HCT116 (cell line): ENCODE data around the gene KIRREL3. TPM values are rescaled to one million over a fixed set of nuclear protein-coding genes. Genes with fewer than 3 reads are reported as not detected.

Experiments
- ATAC-seq: fragments of 200-7000 bp; cut with Tn5 transposase; 2 replicates; pipeline ENCODE4 v1.9.1; 2020; ENCODE audit warnings: mild to moderate bottlenecking, moderate library complexity
- BruUV-seq: library from RNA; stranded (reverse); fragments of 400-500 nt; replicated peaks from 2 replicates; lab custom pipeline; 2021; lab: Mats Ljungman, UMichigan
- CTCF ChIA-PET: fragments of 300-600 bp; sonication (Branson Sonifier 250); formaldehyde crosslinking; loops from one replicate; lab custom pipeline; 2021; ENCODE audit warnings: antibody characterized with exemption; lab: Charles Lee
- POLR2A ChIA-PET: fragments of 300-600, 350-600 bp; sonication (Branson Sonifier 250); formaldehyde crosslinking; loops from one replicate; lab custom pipeline; 2021; ENCODE audit warnings: antibody characterized with exemption; lab: Charles Lee
- RAD21 ChIA-PET, 2 experiments: fragments of 300-600 bp; sonication (Branson Sonifier 250); formaldehyde crosslinking; loops; one replicate each; lab custom pipeline; 2023; ENCODE audit warnings: low total read pairs in 2 of 2; ENCODE audit not compliant: uncharacterized antibody in 2 of 2, unreplicated experiment in 2 of 2, low non-redundant PET in 1 of 2; lab: Charles Lee
- DNase-seq: peaks from one replicate; pipeline ENCODE4 v3.0.0-alpha.2; 2010; ENCODE audit warnings: low read depth, low spot score
- H2AFZ ChIP-seq: fragments of 200-600 bp; shearing (Covaris generic), sonication (generic); 2 replicates; pipeline ENCODE4 v1.6.1; 2017; ENCODE audit warnings: low read depth, mixed run types, mixed read lengths, antibody characterized with exemption, low read length; ENCODE audit not compliant: poor library complexity, severe bottlenecking
- H3K27ac ChIP-seq: 2 replicates; pipeline ENCODE4 v1.5.1; 2012; ENCODE audit warnings: low read depth, low read length
- H3K27me3 ChIP-seq: fragments of 200-600 bp; sonication (generic); 2 replicates; pipeline ENCODE4 v1.6.1; 2016; ENCODE audit warnings: mixed run types, low read length, mixed read lengths; ENCODE audit not compliant: insufficient read depth
- H3K36me3 ChIP-seq, 2 experiments: fragments of 200-500 bp in 1 of 2; fragments of 200-600 bp in 1 of 2; sonication (Bioruptor generic) in 1 of 2; sonication (generic) in 1 of 2; 2 replicates each; pipeline versions ENCODE4 v1.5.1 to v1.6.1; 2014 to 2016; ENCODE audit warnings: low read length in 2 of 2, inconsistent platforms in 1 of 2, mixed read lengths in 1 of 2, mixed run types in 1 of 2; ENCODE audit not compliant: insufficient read depth in 2 of 2, control insufficient read depth in 1 of 2
- H3K4me1 ChIP-seq, 2 experiments: fragments of 200-600 bp in 1 of 2; sonication (generic) in 1 of 2; 2 replicates each; pipeline versions ENCODE4 v1.5.1 to v1.6.1; 2012 to 2017; ENCODE audit warnings: low read length in 2 of 2, inconsistent platforms in 1 of 2, mild to moderate bottlenecking in 1 of 2, mixed read lengths in 1 of 2, mixed run types in 1 of 2, moderate library complexity in 1 of 2; ENCODE audit not compliant: insufficient read depth in 2 of 2, control insufficient read depth in 1 of 2
- H3K4me2 ChIP-seq: fragments of 200-600 bp; sonication (generic); 2 replicates; pipeline ENCODE4 v1.6.1; 2017; ENCODE audit warnings: mixed run types, low read length, mixed read lengths
- H3K4me3 ChIP-seq, 2 experiments: fragments of 200-600 bp in 1 of 2; sonication (generic) in 1 of 2; replicated peaks in 1 of 2; 2 replicates each; pipeline ENCODE4 v1.5.1; 2011 to 2016; ENCODE audit warnings: low read length in 2 of 2, control low read depth in 1 of 2, low read depth in 1 of 2, mild to moderate bottlenecking in 1 of 2, mixed read lengths in 1 of 2, mixed run types in 1 of 2
- H3K79me2 ChIP-seq: fragments of 200-600 bp; sonication (generic); 2 replicates; pipeline ENCODE4 v1.6.1; 2017; ENCODE audit warnings: mild to moderate bottlenecking, mixed run types, low read length, moderate library complexity, mixed read lengths; ENCODE audit not compliant: insufficient read depth
- H3K9ac ChIP-seq: fragments of 200-600 bp; sonication (generic); 2 replicates; pipeline ENCODE4 v1.6.1; 2016; ENCODE audit warnings: low read length, mixed read lengths
- H3K9me2 ChIP-seq: fragments of 200-600 bp; sonication (generic), shearing (Covaris generic); 2 replicates; pipeline ENCODE4 v1.6.1; 2017; ENCODE audit warnings: mixed run types, mild to moderate bottlenecking, moderate library complexity; ENCODE audit not compliant: insufficient read depth
- H3K9me3 ChIP-seq, 2 experiments: fragments of 200-500 bp in 1 of 2; fragments of 200-600 bp in 1 of 2; sonication (Bioruptor generic) in 1 of 2; sonication (generic) in 1 of 2; 2 replicates each; pipeline ENCODE4 v1.6.1; 2014 to 2017; ENCODE audit warnings: low read length in 2 of 2, mixed read lengths in 2 of 2, inconsistent platforms in 1 of 2, low read depth in 1 of 2, mild to moderate bottlenecking in 1 of 2, mixed run types in 1 of 2, moderate library complexity in 1 of 2; ENCODE audit not compliant: control insufficient read depth in 1 of 2, insufficient read depth in 1 of 2
- H4K20me1 ChIP-seq: fragments of 200-600 bp; sonication (generic), shearing (Covaris generic); 2 replicates; pipeline ENCODE4 v1.6.1; 2017; ENCODE audit warnings: mixed run types, mild to moderate bottlenecking, moderate library complexity; ENCODE audit not compliant: insufficient read depth
- CEBPB ChIP-seq: IDR thresholded peaks from 2 replicates; pipeline ENCODE4 v1.6.1; 2012; ENCODE audit warnings: low read depth
- ELF1 ChIP-seq: IDR thresholded peaks from 2 replicates; pipeline ENCODE4 v1.6.1; 2012; ENCODE audit warnings: low read depth, borderline replicate concordance
- FOSL1 ChIP-seq: IDR thresholded peaks from 2 replicates; pipeline ENCODE4 v1.6.1; 2012; ENCODE audit warnings: low read depth
- POLR2A ChIP-seq: IDR thresholded peaks from 2 replicates; pipeline ENCODE4 v1.7.0; 2011; ENCODE audit warnings: borderline replicate concordance; ENCODE audit not compliant: insufficient read depth, insufficient read length; ENCODE audit errors: extremely low read depth
- POLR2AphosphoS5 ChIP-seq: IDR thresholded peaks from 2 replicates; pipeline ENCODE4 v1.6.1; 2011; ENCODE audit warnings: mild to moderate bottlenecking, low read depth, low read length, moderate library complexity
- REST ChIP-seq: IDR thresholded peaks from 2 replicates; pipeline ENCODE4 v1.6.1; 2012; ENCODE audit warnings: low read depth
- SIN3A ChIP-seq: IDR thresholded peaks from 2 replicates; pipeline ENCODE4 v1.6.1; 2012; ENCODE audit warnings: low read depth
- SP1 ChIP-seq: IDR thresholded peaks from 2 replicates; pipeline ENCODE4 v1.6.1; 2012; ENCODE audit warnings: low read depth
- ZNF274 ChIP-seq: fragments of 200-500 bp; sonication (Bioruptor generic); IDR thresholded peaks from 2 replicates; pipeline ENCODE4 v1.6.1; 2014; ENCODE audit warnings: mild to moderate bottlenecking, low read depth, low read length, inconsistent platforms
- intact Hi-C: fragments of 100-400 bp; cut with micrococcal nuclease; formaldehyde crosslinking; loops from 2 replicates; pipeline ENCODE4 v1.10.0; 2022
- total RNA-seq: library from RNA; stranded (reverse); gene quantifications from one replicate; pipeline ENCODE4 v1.2.1, GENCODE V29; 2021; ENCODE audit not compliant: unreplicated experiment

KIRREL3 gene
- total RNA-seq, 1 experiment from 2014 or later: not detected

- ATAC-seq (no peak), DNase-seq (no peak)
- RAD21 ChIA-PET: no interaction called here
- no peaks in the 10 kb centered on the region; the same call in 1 of the 2 replicates for H4K20me1 ChIP-seq
- no peaks in the 10 kb centered on the region for H3K9me2 ChIP-seq
- H3K4me1 ChIP-seq: no peaks in the 10 kb centered on the region
- no peaks in the 10 kb centered on the region for H3K79me2 ChIP-seq
- intact Hi-C loops: no loop called here
- no peak overlapping the region for H2AFZ ChIP-seq
- peaks cover 52% of the 10 kb centered on the region for H3K27me3 ChIP-seq
- POLR2A ChIA-PET: no interaction called here
- no peaks in the 10 kb centered on the region for H3K9me3 ChIP-seq
- BruUV-seq: no TSS peak
- H3K4me3 ChIP-seq: no peak overlapping the region
- H3K4me2 ChIP-seq: no peak overlapping the region
- no peak overlapping the region for H3K9ac ChIP-seq
- no peak for TF ChIP-seq SIN3A
- no peak for TF ChIP-seq SP1
- no peak for TF ChIP-seq FOSL1
- no peak for TF ChIP-seq ELF1
- no peak for TF ChIP-seq CEBPB
- TF ChIP-seq REST: no peak
- no peak for TF ChIP-seq POLR2A
- no peak for TF ChIP-seq ZNF274
- no peak for TF ChIP-seq POLR2AphosphoS5
- no peak overlapping the region for H3K27ac ChIP-seq
- no peaks in the 10 kb centered on the region for H3K36me3 ChIP-seq
- CTCF ChIA-PET: no interaction called here
Measured at GRCh38 chr11:126740846-126741245, 259.7 kb downstream of the KIRREL3 start.
